Keratinocyte (primary cell): ENCODE results near the gene ADAMTS17. TPM values are rescaled to one million over a fixed set of nuclear protein-coding genes. Genes with fewer than 3 reads are reported as not detected.
"Not testable (repeated sequence)": the region's sequence is repeated elsewhere in the genome, so short reads cannot be mapped to it uniquely, and the experiment has no call there.

Experiments
- DNase-seq: peaks from one replicate; pipeline ENCODE4 v3.0.0-alpha.2; 2011; ENCODE audit warnings: low read depth, missing footprints, low spot score
- FAIRE-seq: peaks from 2 replicates; lab custom pipeline; 2011; peaks lifted over from hg19 to GRCh38; lab: Jason Lieb, UNC
- H2AFZ ChIP-seq: 2 replicates; pipeline ENCODE4 v1.6.0; 2012; ENCODE audit warnings: low read length, control low read depth, inconsistent platforms; ENCODE audit not compliant: control insufficient read depth
- H3K27ac ChIP-seq: 2 replicates; pipeline ENCODE4 v1.5.1; 2011; ENCODE audit warnings: low read length; ENCODE audit not compliant: control insufficient read depth, insufficient read depth
- H3K27me3 ChIP-seq: 3 replicates; pipeline ENCODE4 v1.6.0; 2011; ENCODE audit warnings: low read length; ENCODE audit not compliant: control insufficient read depth, insufficient read depth; ENCODE audit errors: extremely low read depth
- H3K36me3 ChIP-seq, 2 experiments: 2 replicates in 1 of 2; 3 replicates in 1 of 2; pipeline ENCODE4 v1.5.1; 2011; ENCODE audit warnings: low read length in 2 of 2, mild to moderate bottlenecking in 1 of 2; ENCODE audit not compliant: control insufficient read depth in 2 of 2, insufficient read depth in 2 of 2; ENCODE audit errors: extremely low read depth in 1 of 2
- H3K4me1 ChIP-seq: 3 replicates; pipeline ENCODE4 v1.5.1; 2011; ENCODE audit warnings: low read length; ENCODE audit not compliant: control insufficient read depth, insufficient read depth; ENCODE audit errors: extremely low read depth
- H3K4me2 ChIP-seq: 3 replicates; pipeline ENCODE4 v1.6.0; 2011; ENCODE audit warnings: low read depth, low read length; ENCODE audit not compliant: control insufficient read depth, insufficient read depth; ENCODE audit errors: extremely low read depth
- H3K4me3 ChIP-seq, 3 experiments: fragments of 200-600 bp in 1 of 3; sonication (generic) in 1 of 3; 2 replicates in 2 of 3; 3 replicates in 1 of 3; pipeline ENCODE4 v1.5.1; 2011 to 2016; ENCODE audit warnings: low read length in 3 of 3, mild to moderate bottlenecking in 3 of 3, control low read depth in 2 of 3, inconsistent platforms in 1 of 3, low read depth in 1 of 3, mixed read lengths in 1 of 3, mixed run types in 1 of 3, moderate library complexity in 1 of 3; ENCODE audit not compliant: control insufficient read depth in 2 of 3, insufficient read depth in 2 of 3; ENCODE audit errors: extremely low read depth in 1 of 3
- H3K79me2 ChIP-seq: 2 replicates; pipeline ENCODE4 v1.6.0; 2012; ENCODE audit warnings: low read length; ENCODE audit not compliant: control insufficient read depth, insufficient read depth
- H3K9ac ChIP-seq: 3 replicates; pipeline ENCODE4 v1.6.0; 2011; ENCODE audit warnings: low read length; ENCODE audit not compliant: control insufficient read depth, insufficient read depth; ENCODE audit errors: extremely low read depth
- H3K9me1 ChIP-seq: 3 replicates; pipeline ENCODE4 v1.6.0; 2011; ENCODE audit warnings: low read length; ENCODE audit not compliant: control insufficient read depth, insufficient read depth; ENCODE audit errors: extremely low read depth
- H3K9me3 ChIP-seq: 2 replicates; pipeline ENCODE4 v1.5.1; 2012; ENCODE audit warnings: low read depth, low read length; ENCODE audit not compliant: control insufficient read depth
- H4K20me1 ChIP-seq: 3 replicates; pipeline ENCODE4 v1.6.0; 2011; ENCODE audit warnings: low read length; ENCODE audit not compliant: control insufficient read depth, insufficient read depth; ENCODE audit errors: extremely low read depth
- CTCF ChIP-seq, 3 experiments: IDR thresholded peaks in 1 of 3; conservative IDR thresholded peaks in 1 of 3; optimal IDR thresholded peaks in 1 of 3; 2 replicates in 2 of 3; 3 replicates in 1 of 3; pipeline versions ENCODE3 to v1.5.1; 2011; ENCODE audit warnings: low read length in 3 of 3, mild to moderate bottlenecking in 3 of 3, moderate library complexity in 2 of 3, control low read depth in 1 of 3, inconsistent platforms in 1 of 3; ENCODE audit not compliant: insufficient read depth in 2 of 3; ENCODE audit errors: extremely low read depth in 1 of 3
- EZH2 ChIP-seq: IDR thresholded peaks from one replicate; pipeline ENCODE4 v1.6.1; 2012; ENCODE audit warnings: inconsistent platforms, mild to moderate bottlenecking, low read length, moderate library complexity
- dilution Hi-C: fragments of 300-500 bp; cut with MboI; formaldehyde crosslinking; loops from one replicate; pipeline ENCODE4 v1.7.0; 2020; ENCODE audit warnings: low sequenced_read_pairs; ENCODE audit not compliant: extremely low pct_ligation_motif_present
- polyA plus RNA-seq, 5 experiments: library from polyadenylated mRNA; depleted of rRNA in 3 of 5; stranded (reverse) in 3 of 5; stranded (forward) in 1 of 5; unstranded in 1 of 5; fragments of >200 nt; gene quantifications; 1 replicate in 1 of 5; 2 replicates in 3 of 5; 3 replicates in 1 of 5; pipeline versions ENCODE4 v1.2.1 to v1.2.3, GENCODE V29; 2011 to 2012; ENCODE audit warnings: missing spikeins in 2 of 5, low read depth in 1 of 5, low replicate concordance in 1 of 5

ADAMTS17 gene
- polyA plus RNA-seq, 1 donor (not counting 4 experiments of a cell fraction or from before 2014, with no cell fraction given), result 0.18 TPM

DNA sequence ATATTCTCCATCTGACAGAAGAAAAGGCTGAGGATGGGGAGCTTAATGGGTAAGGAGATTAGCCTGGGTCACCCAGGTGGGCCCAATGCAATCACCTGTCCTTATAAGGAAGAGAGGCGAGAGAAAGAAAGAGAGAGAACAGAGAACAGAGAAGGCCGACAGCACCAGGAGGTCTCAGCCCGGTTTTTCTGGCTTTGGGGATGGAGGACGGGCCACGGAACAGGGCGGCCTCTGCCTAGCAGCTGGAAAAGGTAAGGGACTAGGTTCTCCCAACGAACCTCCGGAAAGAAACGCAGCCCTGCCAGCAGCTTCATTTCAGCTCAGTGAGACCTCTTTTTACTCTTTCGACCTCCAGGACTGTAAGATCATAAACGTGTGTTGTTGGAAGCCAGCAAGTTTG, 412.5 kb downstream of the ADAMTS17 start:
- TF ChIP-seq EZH2, result no peak
- no peak for TF ChIP-seq CTCF (optimal IDR thresholded peaks at IDR 0.05 in 1 of 3, IDR thresholded peaks at IDR 0.05 in 1 of 3, conservative IDR thresholded peaks at IDR 0.05 in 1 of 3; ENCODE audit: extremely low read depth in 1 of 3, insufficient read depth in 2 of 3, low read length in 3 of 3)
- H3K4me3 ChIP-seq, result no peak overlapping the region
- H3K79me2 ChIP-seq, result no peaks in the 10 kb centered on the region
- H2AFZ ChIP-seq, result no peak overlapping the region
- no peak overlapping the region for H3K27ac ChIP-seq
- H3K27me3 ChIP-seq, result peaks cover 4% of the 10 kb centered on the region
- no peaks in the 10 kb centered on the region for H3K9me1 ChIP-seq
- DNase-seq, result no peak
- H3K4me1 ChIP-seq, result peaks cover 12% of the 10 kb centered on the region
- no peaks in the 10 kb centered on the region for H3K36me3 ChIP-seq
- no peaks in the 10 kb centered on the region for H3K9me3 ChIP-seq
- H3K9ac ChIP-seq, result no peak overlapping the region
- dilution Hi-C loops, result no loop called here
- no peak for FAIRE-seq
- no peaks in the 10 kb centered on the region for H4K20me1 ChIP-seq
- H3K4me2 ChIP-seq, result peak overlapping the region; percentile 84

DNA sequence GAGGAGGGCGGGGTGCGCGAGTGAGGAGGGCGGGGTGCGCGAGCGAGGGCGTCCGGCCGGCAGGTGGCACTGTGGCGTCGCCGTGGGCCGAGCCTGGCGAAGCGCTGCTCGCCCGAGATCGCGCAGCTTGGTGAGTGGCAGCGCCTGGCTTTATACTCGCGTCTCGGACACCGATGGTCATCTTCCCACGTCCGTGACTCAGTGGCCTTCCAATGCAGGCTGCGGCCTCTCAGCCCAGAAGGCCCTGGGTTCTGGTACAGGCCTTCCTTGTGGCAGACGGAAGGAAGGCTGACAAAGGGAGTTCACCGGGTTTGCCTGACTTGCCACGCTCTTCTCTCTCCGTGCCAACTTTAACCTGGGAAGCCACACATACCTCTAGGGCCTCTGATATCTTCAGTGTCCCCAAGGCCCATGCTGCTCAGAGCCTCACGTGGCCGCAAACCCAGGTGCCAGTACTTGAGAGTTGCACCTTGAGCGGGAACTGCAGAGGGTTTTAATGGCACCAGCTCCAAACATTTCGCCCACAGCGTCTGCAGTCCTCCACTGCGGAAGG, 413.3 kb downstream of the ADAMTS17 start:
- Histone ChIP-seq H3K79me2 (no peaks in the 10 kb centered on the region), H3K9me1 (no peaks in the 10 kb centered on the region), H2AFZ (peak overlapping the region; percentile 98), H3K27ac (no peak overlapping the region), H3K36me3 (no peaks in the 10 kb centered on the region), H3K9me3 (no peaks in the 10 kb centered on the region), H4K20me1 (no peaks in the 10 kb centered on the region), H3K9ac (peak overlapping the region; percentile 53), H3K27me3 (peaks cover 4% of the 10 kb centered on the region), H3K4me3 (peak overlapping the region; percentile 39 to 65 (median 44)), H3K4me2 (peak overlapping the region; percentile 84), H3K4me1 (peaks cover 12% of the 10 kb centered on the region)
- TF ChIP-seq CTCF (optimal IDR thresholded peaks at IDR 0.05 in 1 of 3, IDR thresholded peaks at IDR 0.05 in 1 of 3, conservative IDR thresholded peaks at IDR 0.05 in 1 of 3; ENCODE audit: extremely low read depth in 1 of 3, insufficient read depth in 2 of 3, low read length in 3 of 3), result peak; percentile 27 to 81 (median 73)
- TF ChIP-seq EZH2, result no peak
- dilution Hi-C loops, result no loop called here
- FAIRE-seq (no peak), DNase-seq (no peak)

- H2AFZ ChIP-seq, H3K4me3 ChIP-seq, H3K36me3 ChIP-seq, H3K4me2 ChIP-seq, H3K9me1 ChIP-seq, H3K27me3 ChIP-seq, dilution Hi-C loops, FAIRE-seq, DNase-seq, H4K20me1 ChIP-seq, H3K9ac ChIP-seq, H3K79me2 ChIP-seq, H3K27ac ChIP-seq, H3K9me3 ChIP-seq: not testable (repeated sequence)
- H3K4me1 ChIP-seq, result peaks cover 12% of the 10 kb centered on the region
These were observed 415.2 kb downstream of the ADAMTS17 start for GRCh38 chr15:99926532-99926931.
